ENCODE results near the gene BCR.

Gene BCR

DNA sequence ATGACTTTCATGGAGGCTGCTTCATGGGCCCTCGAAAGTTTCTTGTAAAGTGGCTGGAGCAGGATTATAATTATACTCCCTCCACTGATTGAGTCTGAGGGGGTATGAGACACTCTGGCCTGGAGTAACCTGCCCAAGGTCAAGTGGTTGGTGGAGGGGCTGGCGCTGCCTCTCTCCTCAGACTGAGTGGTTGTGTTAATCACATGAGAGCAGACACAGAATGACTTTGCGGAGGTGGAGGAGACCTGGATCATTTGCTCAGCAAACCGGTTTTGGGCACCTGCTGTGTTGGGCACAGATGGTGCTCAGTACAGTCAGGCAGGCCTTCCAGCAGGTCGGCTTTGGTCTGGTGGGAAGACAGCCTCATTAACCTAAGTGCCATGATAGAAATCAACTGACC is 11.8 kb downstream of the BCR start:
- Mint-ChIP-seq H3K27me3 (no peaks in the 10 kb centered on the region), H3K27ac (no peak overlapping the region), H3K4me3 (no peak overlapping the region), H3K4me1 (ENCODE audit: low read depth) (peaks cover 40% of the 10 kb centered on the region), H3K9me3 (ENCODE audit: low read depth) (no peaks in the 10 kb centered on the region), H3K36me3 (peaks cover 6% of the 10 kb centered on the region)

DNA sequence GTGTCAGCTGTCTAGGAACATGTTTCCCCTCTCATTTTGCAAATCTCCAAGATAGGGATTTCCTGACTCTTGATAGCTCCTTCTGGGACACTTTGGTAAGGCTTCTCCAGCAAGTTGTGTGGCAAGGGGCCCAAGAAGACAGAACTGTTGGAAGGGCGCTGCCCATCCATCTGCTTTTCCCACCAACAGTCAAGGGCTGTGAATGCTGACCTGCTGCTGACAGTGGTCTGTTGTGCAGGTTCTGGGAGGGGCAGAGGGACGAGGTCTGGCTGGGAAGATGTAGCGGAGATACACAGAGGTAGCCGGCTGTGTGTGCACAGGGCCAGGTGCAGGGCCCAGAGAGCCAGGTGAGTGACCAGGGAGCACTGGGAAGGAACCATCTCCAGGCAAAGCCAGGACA is 12.2 kb downstream of the BCR start:
- Mint-ChIP-seq H3K27me3 (no peaks in the 10 kb centered on the region), H3K27ac (no peak overlapping the region), H3K9me3 (ENCODE audit: low read depth) (no peaks in the 10 kb centered on the region), H3K4me3 (no peak overlapping the region), H3K36me3 (peaks cover 6% of the 10 kb centered on the region), H3K4me1 (ENCODE audit: low read depth) (peaks cover 40% of the 10 kb centered on the region)

DNA sequence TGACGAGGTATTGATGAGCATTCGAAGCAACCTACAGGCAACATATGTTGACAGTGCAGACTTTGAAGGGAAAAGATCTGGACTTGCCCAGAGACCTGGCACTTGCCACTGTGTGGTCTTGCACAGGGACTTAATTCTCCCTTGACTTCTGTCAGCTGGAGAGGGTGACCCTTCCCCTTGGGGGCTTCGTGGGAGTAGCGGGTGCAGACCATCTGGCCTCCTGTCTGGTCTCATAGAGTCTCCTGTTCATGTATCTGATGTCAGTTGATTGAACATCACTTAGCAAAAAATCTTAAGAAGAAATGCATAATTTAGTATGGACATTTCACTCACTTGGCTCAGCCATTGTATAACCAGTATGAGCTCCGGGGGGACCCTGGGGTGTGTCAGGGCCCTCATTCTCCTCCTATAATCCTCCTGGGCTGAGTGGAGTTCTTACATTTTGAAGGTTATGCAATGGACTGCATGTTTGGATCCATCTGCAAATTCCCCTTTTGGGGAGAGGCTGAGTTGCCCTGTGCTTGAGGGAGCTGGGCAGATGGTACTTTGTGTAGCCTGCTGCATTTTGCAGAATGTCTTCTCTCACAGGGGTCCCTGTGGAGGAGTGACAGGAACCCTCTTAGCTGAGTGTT is 13.0 kb downstream of the BCR start:
- Mint-ChIP-seq H3K9me3 (ENCODE audit: low read depth) (no peaks in the 10 kb centered on the region), H3K27me3 (no peaks in the 10 kb centered on the region), H3K4me3 (no peak overlapping the region), H3K4me1 (ENCODE audit: low read depth) (peaks cover 38% of the 10 kb centered on the region), H3K36me3 (peaks cover 3% of the 10 kb centered on the region), H3K27ac (no peak overlapping the region)

DNA sequence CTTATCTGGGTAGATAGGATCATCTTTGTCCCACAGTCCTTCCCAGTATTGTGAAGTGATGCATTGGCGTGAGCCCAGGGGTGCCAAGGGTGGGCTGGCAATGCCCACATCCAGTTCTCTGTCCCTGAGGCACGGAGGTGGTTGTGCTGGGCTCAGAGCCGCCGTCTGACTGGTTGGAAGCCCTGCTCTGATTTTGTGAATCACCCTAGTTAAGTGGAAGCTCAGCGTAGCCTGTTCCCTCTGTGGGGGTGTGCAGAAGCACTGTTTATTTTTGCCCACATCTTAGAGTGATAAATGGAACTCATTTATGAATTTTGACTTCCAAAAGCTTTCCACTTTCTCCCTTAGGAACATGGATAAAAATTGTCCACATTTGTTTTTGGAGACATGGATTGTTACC is 13.6 kb downstream of the BCR start:
- peaks cover 39% of the 10 kb centered on the region for H3K4me1 Mint-ChIP-seq (ENCODE audit: low read depth)
- H3K9me3 Mint-ChIP-seq (ENCODE audit: low read depth) = no peaks in the 10 kb centered on the region
- no peak overlapping the region for H3K27ac Mint-ChIP-seq
- no peaks in the 10 kb centered on the region for H3K27me3 Mint-ChIP-seq
- no peak overlapping the region for H3K4me3 Mint-ChIP-seq
- H3K36me3 Mint-ChIP-seq = peaks cover 3% of the 10 kb centered on the region

DNA sequence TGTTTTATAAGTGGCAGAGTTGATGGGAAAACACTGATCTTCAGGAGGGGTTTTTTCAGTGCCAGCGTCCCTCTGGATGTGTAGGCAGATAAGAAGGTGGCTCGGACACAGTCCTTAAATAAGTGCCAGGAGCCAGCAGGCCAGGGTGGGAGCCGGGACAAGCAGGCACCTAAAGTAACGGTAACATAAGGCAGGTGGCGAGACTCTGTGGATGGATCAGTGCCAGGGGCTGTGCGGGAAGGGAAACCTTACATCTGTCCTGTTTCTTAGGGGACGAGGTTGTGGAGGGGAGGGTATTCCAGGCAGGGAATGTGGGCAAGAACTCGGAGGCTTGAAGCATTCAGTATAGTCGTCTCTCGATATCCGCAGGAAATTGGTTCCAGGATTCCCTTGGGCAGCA is 15.9 kb downstream of the BCR start:
- H3K4me1 Mint-ChIP-seq (ENCODE audit: low read depth) = peaks cover 48% of the 10 kb centered on the region
- H3K4me3 Mint-ChIP-seq = no peak overlapping the region
- no peaks in the 10 kb centered on the region for H3K36me3 Mint-ChIP-seq
- H3K27ac Mint-ChIP-seq = no peak overlapping the region
- H3K9me3 Mint-ChIP-seq (ENCODE audit: low read depth) = no peaks in the 10 kb centered on the region
- no peaks in the 10 kb centered on the region for H3K27me3 Mint-ChIP-seq

DNA sequence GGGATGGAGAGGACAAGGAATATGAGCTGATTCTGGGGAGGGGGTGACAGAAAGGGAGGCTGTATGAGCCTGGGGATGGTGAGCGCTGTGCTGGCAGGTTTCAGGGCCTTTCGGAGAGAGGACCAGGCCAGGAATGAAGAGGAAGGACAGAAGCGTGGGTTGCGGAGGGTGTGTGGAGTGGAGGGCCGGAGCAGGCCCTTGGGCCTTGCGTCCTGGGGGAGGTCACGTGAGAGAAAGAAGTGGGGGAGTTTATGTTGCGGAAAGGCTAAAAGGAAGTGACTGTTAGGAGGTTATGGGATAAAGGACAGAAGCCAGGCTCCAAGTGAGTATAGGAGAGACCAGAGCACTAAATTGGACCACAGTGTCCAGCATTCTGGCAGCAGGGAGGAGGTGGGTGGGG is 17.5 kb downstream of the BCR start:
- Mint-ChIP-seq H3K9me3 (ENCODE audit: low read depth) (no peaks in the 10 kb centered on the region), H3K4me1 (ENCODE audit: low read depth) (peaks cover 46% of the 10 kb centered on the region), H3K36me3 (no peaks in the 10 kb centered on the region), H3K27ac (peak overlapping the region; percentile 64), H3K27me3 (no peaks in the 10 kb centered on the region), H3K4me3 (no peak overlapping the region)

DNA sequence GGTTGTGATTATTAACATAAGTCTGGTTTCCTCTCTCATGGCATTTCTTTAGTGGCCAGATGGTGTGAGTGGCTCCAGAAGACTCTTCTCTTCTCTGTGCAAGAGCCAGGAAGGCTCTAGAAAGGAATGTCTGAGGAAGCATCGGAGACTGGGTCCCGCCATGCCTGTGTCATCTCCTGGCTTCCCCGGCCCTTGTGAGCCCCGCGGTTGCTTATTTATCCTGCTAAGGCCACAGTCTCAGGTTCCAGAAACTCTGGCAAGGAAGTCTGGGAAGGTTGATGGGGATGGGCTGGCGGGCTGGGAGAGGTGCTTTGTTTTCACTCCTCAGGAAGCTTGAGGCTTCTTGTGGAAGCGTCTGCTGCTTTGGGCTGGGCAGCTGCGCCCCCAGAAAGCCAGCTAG is 18.9 kb downstream of the BCR start:
- Mint-ChIP-seq H3K36me3 (no peaks in the 10 kb centered on the region), H3K9me3 (ENCODE audit: low read depth) (no peaks in the 10 kb centered on the region), H3K4me1 (ENCODE audit: low read depth) (peaks cover 46% of the 10 kb centered on the region), H3K27ac (peak overlapping the region; percentile 28), H3K4me3 (no peak overlapping the region), H3K27me3 (no peaks in the 10 kb centered on the region)

DNA sequence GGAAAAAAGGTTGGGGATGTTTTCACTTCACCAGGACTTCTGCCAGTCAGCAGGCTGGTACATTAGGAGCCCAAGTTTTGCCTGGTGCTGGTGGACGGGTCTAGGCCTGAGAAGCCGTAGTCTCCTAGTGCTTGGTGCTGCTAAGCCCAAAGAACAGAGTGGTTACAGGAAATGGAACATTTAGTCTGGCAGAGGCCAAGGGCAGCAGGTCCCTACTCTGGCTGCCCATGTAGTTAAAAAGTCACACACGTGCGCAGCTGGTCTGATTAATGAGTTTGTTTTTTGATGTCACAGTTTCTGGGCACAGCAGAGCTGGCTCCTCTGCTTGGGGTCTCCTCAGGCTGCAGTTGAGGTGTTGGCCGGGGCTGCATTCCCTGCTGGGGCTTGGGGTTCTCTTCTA is 20.6 kb downstream of the BCR start:
- no peaks in the 10 kb centered on the region for H3K36me3 Mint-ChIP-seq
- H3K4me1 Mint-ChIP-seq (ENCODE audit: low read depth) = peaks cover 45% of the 10 kb centered on the region
- H3K27ac Mint-ChIP-seq = peak overlapping the region; percentile 22
- H3K9me3 Mint-ChIP-seq (ENCODE audit: low read depth) = no peaks in the 10 kb centered on the region
- H3K27me3 Mint-ChIP-seq = no peaks in the 10 kb centered on the region
- no peak overlapping the region for H3K4me3 Mint-ChIP-seq

DNA sequence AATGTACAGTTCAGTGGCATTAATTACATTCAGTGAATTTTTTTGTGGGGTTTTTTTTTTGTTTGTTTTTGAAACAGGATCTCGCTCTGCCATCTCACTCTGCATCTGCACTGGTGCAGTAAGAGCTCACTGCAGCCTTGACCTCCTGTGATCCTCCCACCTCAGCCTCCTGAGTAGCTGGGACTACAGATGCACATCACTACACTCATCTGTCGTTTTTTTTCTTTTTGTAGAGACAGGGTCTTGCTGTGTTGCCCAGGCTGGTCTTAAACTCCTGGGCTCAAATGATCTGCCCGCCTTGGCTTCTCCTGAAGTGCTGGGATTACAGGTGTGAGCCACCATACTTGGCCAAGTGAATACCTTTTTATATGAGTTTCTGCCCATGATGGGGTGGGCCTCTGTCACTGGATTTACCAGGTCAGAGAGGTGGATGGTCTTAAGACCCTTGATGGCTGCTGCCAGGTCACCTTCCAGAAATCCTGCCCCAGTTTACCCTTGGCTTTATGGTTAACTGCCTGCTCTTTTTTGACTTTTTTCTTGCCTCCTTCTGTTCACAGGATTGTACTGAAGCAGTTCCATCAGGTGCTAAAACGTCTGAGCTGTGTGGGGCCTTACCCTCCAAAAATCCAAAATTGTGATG is 22.6 kb downstream of the BCR start:
- Mint-ChIP-seq H3K4me1 (ENCODE audit: low read depth) (peaks cover 39% of the 10 kb centered on the region), H3K36me3 (peaks cover 2% of the 10 kb centered on the region), H3K4me3 (no peak overlapping the region), H3K27ac (no peak overlapping the region), H3K27me3 (no peaks in the 10 kb centered on the region), H3K9me3 (ENCODE audit: low read depth) (no peaks in the 10 kb centered on the region)

DNA sequence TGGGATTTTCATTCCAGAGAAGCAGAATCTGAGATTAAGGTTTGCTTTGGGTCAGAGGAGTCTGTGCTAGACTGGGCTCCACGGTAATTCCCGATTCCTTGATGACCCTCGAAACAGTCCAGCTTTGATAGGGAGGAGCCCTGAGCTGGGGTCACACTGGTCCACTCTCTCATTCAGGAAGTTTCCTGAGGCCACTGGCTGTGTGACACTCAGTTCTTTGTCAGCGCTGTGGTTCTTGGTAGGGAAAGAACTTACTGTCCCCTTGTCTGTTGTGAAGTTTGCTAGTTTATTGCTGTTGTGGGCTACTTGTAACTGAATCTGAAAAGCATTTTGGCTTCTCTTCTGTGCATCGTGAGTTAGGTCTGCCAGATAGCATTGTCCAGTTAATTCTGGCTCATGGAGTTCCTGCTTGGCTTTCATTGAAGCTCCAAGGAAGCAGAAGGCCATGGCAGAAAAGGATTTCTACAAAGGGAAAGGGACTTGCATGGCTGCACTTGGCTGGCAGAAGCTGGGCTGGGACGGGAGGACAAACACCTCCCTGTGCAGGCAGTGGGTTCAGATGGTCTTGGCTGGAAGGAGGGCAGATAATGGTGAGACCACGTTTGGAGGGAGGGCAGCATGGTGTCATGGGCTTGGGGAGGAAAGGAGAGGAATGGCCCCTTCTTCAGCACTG is 23.3 kb downstream of the BCR start:
- no peak overlapping the region for H3K27ac Mint-ChIP-seq
- H3K9me3 Mint-ChIP-seq (ENCODE audit: low read depth) = no peaks in the 10 kb centered on the region
- peaks cover 36% of the 10 kb centered on the region for H3K4me1 Mint-ChIP-seq (ENCODE audit: low read depth)

DNA sequence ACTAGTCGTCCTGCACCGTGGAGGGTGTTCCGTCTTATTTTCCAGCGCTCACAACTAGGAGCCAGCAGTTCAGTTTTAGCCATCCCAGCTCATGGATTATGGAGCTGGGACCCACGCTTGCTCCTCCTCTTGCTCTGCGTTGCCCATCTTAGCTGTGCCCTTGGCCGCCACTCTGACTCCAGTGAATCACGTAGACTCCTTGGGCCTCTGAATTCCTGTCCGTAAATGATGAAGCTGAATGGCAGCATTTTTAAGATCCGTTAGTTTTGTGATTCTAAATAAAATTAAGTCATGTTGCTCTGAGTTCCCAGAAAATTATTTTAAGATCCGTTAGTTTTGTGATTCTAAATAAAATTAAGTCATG is 23.8 kb downstream of the BCR start:
- Mint-ChIP-seq H3K27ac (no peak overlapping the region), H3K9me3 (ENCODE audit: low read depth) (no peaks in the 10 kb centered on the region), H3K4me1 (ENCODE audit: low read depth) (peaks cover 36% of the 10 kb centered on the region), H3K36me3 (peaks cover 5% of the 10 kb centered on the region), H3K27me3 (no peaks in the 10 kb centered on the region), H3K4me3 (no peak overlapping the region)

More for the DNA sequence above, 23.3 kb downstream of the BCR start:
- no peaks in the 10 kb centered on the region for H3K27me3 Mint-ChIP-seq
- H3K4me3 Mint-ChIP-seq = no peak overlapping the region
- peaks cover 2% of the 10 kb centered on the region for H3K36me3 Mint-ChIP-seq

DNA sequence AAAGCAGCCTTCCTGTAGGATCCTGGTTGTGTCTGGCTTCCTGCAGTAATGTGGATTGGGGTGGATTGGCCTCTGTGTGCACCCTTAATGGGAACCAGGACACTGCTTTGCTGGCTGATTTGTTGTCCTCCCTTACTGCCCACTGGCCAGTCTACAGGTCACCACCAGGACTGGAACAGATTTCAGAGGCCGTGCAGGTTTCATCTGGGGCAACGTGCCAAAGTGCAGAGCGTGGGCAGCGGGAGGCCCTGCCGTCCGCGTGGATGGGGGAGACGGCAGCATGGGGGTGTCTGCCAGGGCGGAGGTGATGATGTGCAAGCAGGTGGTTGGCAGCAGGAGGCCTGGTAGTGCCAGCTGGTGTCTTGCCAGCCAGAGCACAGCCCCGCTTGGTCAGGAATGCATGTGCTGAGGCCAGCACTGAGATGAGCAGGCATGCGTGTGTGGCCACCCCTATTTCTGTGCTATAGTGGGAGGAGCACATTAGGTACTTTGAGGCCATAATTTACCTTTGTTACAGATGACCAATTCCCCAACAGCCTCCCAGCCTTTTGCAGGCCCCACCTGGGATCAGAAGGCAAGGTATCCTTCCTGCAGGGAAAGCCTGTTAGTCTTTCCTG is 24.3 kb downstream of the BCR start:
- Mint-ChIP-seq H3K4me3 (no peak overlapping the region), H3K36me3 (peaks cover 5% of the 10 kb centered on the region), H3K27me3 (no peaks in the 10 kb centered on the region), H3K4me1 (ENCODE audit: low read depth) (peaks cover 31% of the 10 kb centered on the region), H3K27ac (no peak overlapping the region), H3K9me3 (ENCODE audit: low read depth) (no peaks in the 10 kb centered on the region)

DNA sequence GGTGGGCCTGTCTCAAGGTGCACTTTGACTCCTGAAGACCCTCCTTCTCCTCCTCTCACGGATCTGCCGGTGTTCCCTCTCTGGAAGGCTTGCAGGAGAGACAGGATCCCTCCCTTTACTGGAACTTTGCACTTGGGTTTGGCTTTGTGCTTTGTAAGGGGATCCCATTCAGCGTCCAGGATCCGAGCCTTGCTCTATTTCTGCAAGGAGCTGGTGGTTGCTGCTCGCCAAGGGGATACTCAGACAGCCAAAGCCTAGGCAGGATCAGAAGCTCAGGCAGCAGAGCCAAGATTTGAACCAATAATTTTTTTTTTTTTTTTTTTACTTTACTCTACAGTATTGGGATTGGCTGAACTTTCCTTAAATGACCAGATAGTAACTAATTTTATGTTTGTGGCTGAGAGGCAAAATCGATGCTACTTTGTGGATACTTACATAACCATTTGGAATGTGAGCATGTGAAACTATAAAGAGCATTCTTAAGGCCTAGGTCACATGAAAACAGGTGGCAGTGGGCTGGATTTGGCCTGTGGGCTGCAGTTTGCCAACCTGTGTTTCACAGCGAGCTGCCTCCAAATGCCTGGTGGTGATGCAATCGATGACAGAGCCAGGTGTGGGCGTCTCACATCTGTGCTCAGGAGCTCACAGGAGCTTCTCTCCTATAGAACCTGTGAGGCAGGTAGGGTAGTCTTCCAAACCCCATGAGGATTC is 25.2 kb downstream of the BCR start:
- Mint-ChIP-seq H3K4me1 (ENCODE audit: low read depth) (peaks cover 30% of the 10 kb centered on the region), H3K27ac (no peak overlapping the region)

DNA sequence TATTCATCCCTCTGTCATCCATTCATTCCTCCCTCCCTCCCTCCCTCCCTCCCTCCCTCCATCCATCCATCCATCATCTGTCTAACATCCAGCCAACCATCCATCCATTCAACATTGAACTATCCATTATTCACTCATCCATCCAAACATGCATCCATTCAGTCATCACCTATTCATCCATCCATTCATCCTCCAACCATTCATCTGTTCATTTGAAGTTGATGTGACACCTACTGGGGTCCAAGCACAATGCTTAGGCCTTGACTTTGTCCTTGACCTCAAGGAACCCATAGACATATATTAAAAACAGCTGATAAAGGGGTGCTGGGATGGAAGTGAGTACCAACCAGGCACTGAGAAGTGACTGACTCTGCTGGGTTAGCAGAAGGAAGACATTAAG is 26.6 kb downstream of the BCR start:
- Mint-ChIP-seq H3K9me3 (ENCODE audit: low read depth) (no peaks in the 10 kb centered on the region), H3K27ac (no peak overlapping the region), H3K27me3 (no peaks in the 10 kb centered on the region), H3K36me3 (peaks cover 5% of the 10 kb centered on the region), H3K4me3 (no peak overlapping the region), H3K4me1 (ENCODE audit: low read depth) (peaks cover 22% of the 10 kb centered on the region)

More for the DNA sequence above, 25.2 kb downstream of the BCR start:
- Mint-ChIP-seq H3K27me3 (no peaks in the 10 kb centered on the region), H3K4me3 (no peak overlapping the region), H3K9me3 (ENCODE audit: low read depth) (no peaks in the 10 kb centered on the region), H3K36me3 (peaks cover 5% of the 10 kb centered on the region)
